GM21367 (cell line): ENCODE data around the gene HAND1.

ENCODE experiments used
- ATAC-seq: cut with Tn5 transposase; IDR thresholded peaks from one replicate; pipeline ENCODE4 v1.9.1; 2021; ENCODE audit not compliant: unreplicated experiment

HAND1 gene

GRCh38 chr5:154461531-154461930 lies 16.5 kb downstream of the HAND1 start:
- no peak for ATAC-seq

DNA sequence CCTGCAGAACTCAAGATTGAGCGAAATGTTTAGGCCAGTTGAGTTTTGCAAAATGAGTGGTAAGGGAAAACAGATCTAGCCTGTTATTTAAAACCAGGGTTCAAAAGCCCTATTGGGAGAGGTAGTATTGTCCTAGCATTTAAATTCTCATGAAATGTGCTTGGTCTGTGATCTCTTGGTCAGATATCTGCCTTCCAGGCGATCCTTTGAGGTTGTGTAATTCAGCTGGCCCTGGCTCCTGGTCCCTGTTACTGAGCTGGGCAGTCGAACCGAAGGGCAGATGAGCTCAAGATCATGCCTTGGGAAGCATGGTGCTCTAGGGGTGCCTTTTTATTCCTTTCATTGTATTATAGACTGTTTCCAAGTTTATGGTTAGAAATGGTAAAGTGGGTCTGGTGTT lies 17.9 kb downstream of the HAND1 start:
- ATAC-seq, result no peak

GRCh38 chr5:154459015-154459414 lies 19.0 kb downstream of the HAND1 start:
- no peak for ATAC-seq

- ATAC-seq, result no peak
Observed at GRCh38 chr5:154456540-154456939, 21.5 kb downstream of the HAND1 start.

- ATAC-seq, result no peak
Observed at GRCh38 chr5:154455585-154455984, 22.4 kb downstream of the HAND1 start.

DNA sequence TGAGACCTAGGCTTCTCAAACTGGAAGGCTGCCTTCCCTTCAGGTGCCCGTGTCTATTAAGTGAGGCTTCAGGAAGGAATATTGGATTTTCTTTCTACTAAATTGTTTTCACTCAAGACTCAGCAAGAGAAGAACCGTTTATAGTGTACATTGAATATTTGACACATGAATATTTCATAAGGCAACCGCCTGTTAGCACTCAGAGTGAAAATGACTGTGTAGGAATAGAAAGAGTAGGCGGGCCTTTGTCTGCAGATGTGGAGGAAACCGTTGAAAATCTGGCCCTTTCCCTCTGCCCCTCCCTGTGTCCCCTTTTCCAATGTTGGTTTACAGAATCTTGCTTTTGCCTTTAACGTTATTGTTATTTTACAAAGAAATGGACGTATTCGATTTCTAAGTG lies 26.1 kb downstream of the HAND1 start:
- no peak for ATAC-seq

GRCh38 chr5:154449786-154450185 lies 28.2 kb downstream of the HAND1 start:
- no peak for ATAC-seq

GRCh38 chr5:154447089-154447725 lies 30.8 kb downstream of the HAND1 start:
- ATAC-seq, result no peak

DNA sequence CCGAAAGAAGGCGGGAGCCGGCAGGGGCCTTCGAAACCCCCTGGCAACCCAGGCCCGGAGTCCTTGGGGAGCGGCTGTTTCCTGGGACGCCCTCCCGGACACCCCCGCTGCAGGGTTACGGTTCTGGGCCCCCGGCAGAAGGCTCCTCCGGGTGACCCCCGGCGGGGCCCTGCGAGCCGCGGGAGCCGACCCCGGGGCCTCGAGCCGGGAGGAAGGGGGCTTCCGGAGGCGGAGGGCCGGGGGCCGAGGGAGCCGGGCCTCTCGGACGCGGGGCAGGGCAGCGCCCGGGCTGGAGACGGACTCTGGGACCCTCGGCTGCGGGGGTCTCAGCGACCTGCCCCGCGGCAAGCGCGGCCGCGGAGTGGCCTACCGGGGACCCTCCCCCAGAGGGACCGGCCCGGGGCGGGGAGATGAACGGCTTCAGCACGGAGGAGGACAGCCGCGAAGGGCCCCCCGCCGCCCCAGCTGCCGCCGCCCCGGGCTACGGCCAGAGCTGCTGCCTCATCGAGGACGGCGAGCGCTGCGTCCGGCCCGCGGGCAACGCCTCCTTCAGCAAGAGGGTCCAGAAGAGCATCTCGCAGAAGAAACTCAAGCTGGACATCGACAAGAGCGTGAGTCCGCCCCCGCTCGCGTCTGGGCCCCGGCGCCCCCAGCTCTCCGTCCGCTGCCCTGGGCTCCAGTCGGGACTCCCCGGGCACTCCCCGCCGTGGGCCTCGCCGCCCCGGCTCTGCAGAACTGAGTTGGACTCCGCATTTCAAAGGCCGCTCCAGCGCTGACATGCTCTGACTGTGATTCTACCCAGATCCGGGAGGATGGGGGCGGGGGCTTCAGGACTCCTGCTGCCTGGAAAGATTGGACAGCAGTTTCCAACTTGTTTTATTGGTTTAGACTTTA lies 31.6 kb downstream of the HAND1 start:
- ATAC-seq, result no peak

DNA sequence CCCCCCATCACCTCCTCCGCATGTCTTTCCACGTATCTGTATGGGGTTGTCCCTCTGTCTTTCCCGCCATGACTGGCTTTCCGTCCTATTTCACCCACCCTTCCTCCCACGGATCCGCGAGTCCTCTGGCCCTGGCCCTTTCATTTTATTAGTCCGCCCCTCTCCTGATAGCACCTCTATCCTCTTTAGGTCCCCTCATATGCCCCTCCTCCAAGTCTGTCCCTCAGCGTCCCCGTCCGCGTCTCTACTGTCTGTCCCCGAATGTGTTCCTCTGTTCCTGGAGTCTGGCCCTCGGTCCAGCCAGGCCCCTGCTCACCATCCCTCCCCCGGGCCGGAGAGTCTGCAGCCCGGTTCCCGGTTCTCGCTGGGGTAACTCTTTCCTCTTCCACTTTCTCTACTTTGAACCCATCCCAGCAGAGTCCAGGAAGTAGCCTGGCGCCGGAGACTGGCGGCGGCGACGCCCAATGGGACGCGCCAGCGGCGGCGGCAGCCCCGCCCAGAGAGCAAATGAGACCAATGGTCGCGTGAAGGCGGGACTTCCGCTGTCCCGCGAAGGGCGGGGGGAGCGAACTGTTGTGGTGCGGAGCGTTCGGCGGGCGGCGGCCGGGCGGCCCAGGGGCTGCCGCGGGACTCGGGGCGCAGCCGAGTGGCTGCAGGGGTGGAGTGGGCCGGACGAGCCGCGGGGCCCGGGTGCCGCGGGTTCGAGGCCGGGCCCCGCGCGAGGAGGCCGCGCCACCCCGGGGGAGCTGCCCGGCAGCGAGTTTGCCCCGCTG lies 32.4 kb downstream of the HAND1 start, which contains the start of gene SAP30L:
Gene SAP30L (plus strand): TSS at position 576 of the 773 bp plus-strand sequence. CDS start 608 bp downstream, outside the sequence.
- ATAC-seq, result peak; percentile 89

DNA sequence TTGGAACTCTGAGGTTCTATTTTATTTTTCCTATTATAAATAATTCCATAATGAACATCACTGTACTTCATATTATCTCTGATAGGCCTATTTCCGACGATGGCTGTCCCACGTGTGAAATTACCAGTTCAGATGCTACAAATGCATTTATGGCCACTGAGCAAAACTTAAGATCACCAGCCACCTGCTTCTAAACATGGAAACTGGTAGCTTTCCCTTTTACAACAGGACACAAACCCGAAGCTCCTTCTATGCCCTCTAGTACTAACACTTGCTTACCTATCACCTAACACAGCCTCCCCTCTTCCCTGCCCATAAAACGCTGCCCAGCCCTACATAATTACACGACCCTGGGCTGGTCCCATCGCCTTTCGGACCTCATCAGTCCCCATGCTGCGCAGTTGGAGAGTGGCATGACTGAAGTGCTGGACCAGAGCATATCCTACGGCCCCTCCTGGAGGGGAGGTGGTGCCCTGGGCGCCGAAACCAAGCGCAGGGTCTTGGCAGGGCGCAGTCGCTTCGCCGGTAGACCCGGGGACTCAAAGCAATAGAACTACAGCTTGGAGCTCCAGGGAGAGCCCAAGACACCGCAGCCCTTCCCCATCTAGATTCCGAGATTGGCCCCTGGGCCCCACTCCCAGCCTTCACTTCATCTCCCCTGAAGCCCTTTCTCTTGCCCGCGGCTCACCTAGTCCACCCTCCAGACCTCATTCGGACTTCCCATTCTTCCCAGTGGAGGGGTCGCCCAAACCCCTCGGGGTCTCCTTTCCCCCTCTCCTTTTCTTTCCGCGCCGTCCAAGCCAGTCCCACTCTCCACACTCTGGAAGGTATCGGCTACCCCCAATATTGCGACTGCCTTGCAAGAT lies 33.2 kb downstream of the HAND1 start:
- ATAC-seq, result no peak

DNA sequence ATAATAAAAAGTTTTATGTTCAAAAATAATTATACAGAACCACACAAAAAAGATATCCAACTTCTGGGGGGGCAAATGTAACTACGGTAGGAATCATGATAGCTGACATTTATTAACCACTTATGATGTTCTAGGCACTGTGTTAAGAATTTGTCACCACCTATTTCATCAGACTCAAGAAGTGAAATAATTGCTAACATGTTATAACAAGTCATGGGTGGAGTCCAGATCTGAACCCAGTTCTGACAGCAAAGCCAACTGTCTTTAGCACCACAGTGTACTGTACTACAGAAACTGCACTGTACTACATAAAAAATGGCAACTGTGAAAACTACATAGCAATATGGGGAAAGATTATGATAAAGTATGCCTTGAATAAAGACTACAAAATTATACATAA lies 35.2 kb downstream of the HAND1 start:
- ATAC-seq, result no peak

DNA sequence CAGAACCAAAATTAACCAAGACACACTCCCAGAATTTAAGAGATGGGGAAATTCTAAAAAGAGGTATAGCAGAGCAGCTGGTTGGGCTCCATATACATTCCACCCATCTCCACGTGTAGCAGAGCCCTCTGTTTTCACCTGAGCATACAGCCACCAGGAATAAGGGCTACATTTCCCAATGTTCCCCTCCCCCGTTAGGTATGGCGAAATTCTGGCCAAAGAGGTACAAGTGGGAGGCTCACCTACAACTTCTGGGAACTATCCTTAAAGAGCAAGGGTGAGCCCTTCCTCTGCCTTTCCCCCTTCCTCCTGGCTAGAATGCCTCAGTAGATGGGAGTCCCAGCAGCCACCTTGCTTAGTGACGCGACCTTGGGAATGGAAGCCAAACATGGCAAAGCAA lies 37.5 kb downstream of the HAND1 start:
- no peak for ATAC-seq

DNA sequence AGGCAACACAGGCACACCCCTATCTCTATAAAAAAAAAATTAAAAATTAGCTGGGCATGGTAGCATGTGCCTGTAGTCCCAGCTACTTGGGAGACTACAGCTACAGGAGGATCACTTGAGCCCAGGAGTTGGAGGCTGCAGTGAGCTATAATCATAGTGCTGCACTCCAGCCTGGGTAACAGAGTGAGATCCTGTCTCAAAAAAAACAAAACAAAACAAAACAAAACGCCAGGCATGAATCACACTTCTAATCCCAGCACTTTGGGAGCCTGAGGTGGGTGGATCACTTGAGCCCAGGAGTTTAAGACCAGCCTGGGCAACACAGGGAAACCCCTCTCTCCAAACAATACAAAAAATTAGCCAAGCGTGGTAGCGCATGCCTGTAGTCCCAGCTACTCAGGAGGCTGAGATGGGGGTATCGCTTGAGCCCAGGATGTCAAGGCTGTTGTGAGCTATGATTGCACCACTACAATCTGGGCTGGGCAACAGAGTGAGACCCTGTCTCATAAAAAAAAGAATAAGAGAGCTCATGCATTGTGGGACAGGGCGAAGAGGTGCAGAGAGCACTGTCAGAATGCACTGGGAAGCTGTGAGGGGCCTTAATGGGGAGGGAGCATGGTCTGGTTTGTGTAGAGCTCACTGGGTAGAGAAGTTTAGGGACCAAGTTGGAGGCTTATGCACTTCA lies 40.6 kb downstream of the HAND1 start:
- no peak for ATAC-seq

DNA sequence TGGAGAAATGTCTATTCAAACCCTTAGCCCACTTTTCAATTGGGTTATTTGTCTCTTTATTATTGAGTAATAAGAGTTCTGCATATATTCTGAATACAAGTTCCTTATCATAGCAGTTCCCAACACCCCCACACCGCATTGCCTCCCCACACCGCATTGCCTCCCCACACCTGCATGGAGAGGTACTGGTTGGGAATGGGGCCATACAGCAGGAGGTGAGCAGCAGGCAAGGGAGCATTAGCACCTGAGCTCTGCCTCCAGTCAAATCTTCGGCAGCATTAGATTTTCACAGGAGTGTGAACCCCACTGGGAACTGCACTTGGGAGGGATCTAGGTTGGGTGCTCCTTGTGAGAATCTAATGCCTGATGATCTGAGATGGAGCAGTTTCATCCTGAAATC lies 42.8 kb downstream of the HAND1 start:
- no peak for ATAC-seq

DNA sequence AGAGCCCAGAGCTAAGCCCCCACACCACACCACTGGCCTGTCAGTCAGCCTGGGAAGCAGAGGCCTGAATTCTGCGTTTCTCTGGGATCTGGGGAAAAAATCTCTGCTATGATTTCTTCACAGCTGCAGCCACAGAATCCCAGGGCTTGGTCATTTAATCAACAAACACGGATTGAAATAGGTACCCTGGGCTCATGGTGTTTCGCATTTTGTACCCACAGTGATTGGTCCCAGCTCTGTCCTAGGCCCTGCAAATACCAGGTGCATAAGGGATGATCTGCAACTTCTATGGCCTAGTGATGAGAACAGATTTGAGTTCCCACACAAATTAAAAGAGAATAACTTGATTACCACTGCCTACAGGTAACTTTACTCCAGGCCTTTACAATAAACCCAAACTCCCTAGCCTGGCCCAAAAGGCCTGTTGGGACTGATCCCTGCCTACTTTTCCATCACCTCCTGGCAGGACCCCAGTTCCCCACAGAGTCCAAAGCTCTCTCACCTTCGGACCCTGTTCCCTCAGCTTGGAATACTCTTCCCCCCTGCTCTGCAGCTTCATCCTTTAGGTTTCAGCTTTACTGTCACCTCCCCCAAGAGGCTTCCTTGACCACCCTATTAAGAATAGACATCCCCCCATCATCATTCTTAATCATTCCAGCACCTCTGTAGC lies 46.9 kb downstream of the HAND1 start:
- no peak for ATAC-seq

DNA sequence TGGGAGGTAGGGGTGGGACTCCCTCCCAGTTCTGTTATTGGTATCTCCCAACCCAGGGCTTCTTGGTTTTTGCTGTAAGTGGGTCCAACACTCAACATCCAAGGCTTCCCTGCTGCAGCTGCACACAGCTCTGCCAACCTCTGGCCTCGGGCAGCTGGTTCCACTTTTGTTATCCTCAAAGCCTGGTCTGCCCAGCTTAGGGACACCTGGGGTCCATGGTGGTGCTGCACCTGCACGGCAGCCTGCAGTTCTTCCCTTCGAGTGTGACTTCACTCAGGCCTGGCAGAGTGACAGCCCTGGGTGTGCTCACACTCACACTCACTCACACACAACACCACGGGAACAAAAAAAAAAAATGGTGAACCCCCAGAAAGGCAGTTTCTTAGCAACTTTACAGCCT lies 47.6 kb downstream of the HAND1 start:
- ATAC-seq, result no peak

- no peak for ATAC-seq
Observed at GRCh38 chr5:154429341-154429740, 48.7 kb downstream of the HAND1 start.

- ATAC-seq, result no peak
Observed at GRCh38 chr5:154428208-154428607, 49.8 kb downstream of the HAND1 start.
